ENCODE data around the gene TEX14. TPM values are rescaled to one million over a fixed set of nuclear protein-coding genes. Genes with fewer than 3 reads are reported as not detected.

TEX14 gene
- total RNA-seq, 1 experiment from 2014 or later, result 0.55 TPM

GRCh38 chr17:58648236-58648635 is 43.6 kb downstream of the TEX14 start:
- ChIA-PET CTCF (interaction anchor here (0.6 kb wide), 1 partner anchor 60 kb away, joined by 6 read pairs; no protein-coding TSS in a partner anchor), POLR2A (ENCODE audit: unreplicated experiment) (no interaction called here)
- no peaks in the 10 kb centered on the region; the same call in 1 of the 2 replicates for H3F3A ChIP-seq (ENCODE audit: insufficient read depth, low read depth)
- intact Hi-C loops (cut with micrococcal nuclease; ENCODE audit: unreplicated experiment), result no loop called here
- no peaks in the 10 kb centered on the region for H3K9me3 ChIP-seq (ENCODE audit: insufficient read depth, low read depth)
- BruUV-seq (replicated peaks), result no TSS peak
- H3K4me3 ChIP-seq, result no peak overlapping the region
- no peaks in the 10 kb centered on the region for H3K36me3 ChIP-seq (ENCODE audit: low read depth)
- no peak overlapping the region for H3K4me2 ChIP-seq
- H3K27ac ChIP-seq, result no peak overlapping the region
- no peak overlapping the region for H2AFZ ChIP-seq
- H3K9me2 ChIP-seq (ENCODE audit: insufficient read depth), result no peaks in the 10 kb centered on the region
- H4K20me1 ChIP-seq (ENCODE audit: insufficient read depth), result no peaks in the 10 kb centered on the region
- H3K79me2 ChIP-seq (ENCODE audit: low read depth), result no peaks in the 10 kb centered on the region
- no peaks in the 10 kb centered on the region for H3K27me3 ChIP-seq (ENCODE audit: insufficient read depth, low read depth)
- TF ChIP-seq CTCF (conservative IDR thresholded peaks at IDR 0.05) (no peak), EZH2 (IDR thresholded peaks at IDR 0.05; ENCODE audit: low read depth) (no peak)
- no peak for DNase-seq
- H3K4me1 ChIP-seq (replicated peaks; ENCODE audit: insufficient read depth), result peaks cover 4% of the 10 kb centered on the region

DNA sequence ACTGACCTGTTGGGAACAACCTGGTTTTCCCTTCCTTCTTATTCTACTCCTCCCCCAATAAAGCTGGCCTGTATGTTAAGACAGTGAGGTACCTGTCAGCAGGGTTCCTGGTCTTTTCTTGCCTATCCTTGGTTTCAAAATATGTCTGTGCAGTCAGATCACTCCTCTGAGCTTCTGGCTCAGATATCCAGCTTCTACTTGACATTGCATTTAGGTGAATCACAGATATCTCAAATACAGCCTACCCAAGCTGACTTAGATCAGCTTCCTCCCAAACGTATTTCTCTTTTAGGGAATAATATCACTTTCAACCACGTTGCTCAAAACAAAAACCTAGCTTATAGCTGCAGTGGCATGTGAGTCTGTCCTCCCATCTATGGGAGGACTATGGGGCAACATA is 48.7 kb downstream of the TEX14 start:
- H3K4me3 ChIP-seq, result no peak overlapping the region
- intact Hi-C loops (cut with micrococcal nuclease; ENCODE audit: unreplicated experiment), result no loop called here
- H3K27ac ChIP-seq, result peak overlapping the region; percentile 20
- H3K4me2 ChIP-seq, result peak overlapping the region; percentile 43
- POLR2A ChIA-PET (ENCODE audit: unreplicated experiment), result interaction anchor here (0.6 to 1.1 kb wide), 3 partner anchors 11 to 1545 kb away, joined by 3 to 9 read pairs (median 4); no protein-coding TSS in a partner anchor
- peaks cover 18% of the 10 kb centered on the region for H3K4me1 ChIP-seq (replicated peaks; ENCODE audit: insufficient read depth)
- BruUV-seq (replicated peaks), result no TSS peak
- DNase-seq, result peak in 1 of 2 experiments; percentile 86
- H3K79me2 ChIP-seq (ENCODE audit: low read depth), result no peaks in the 10 kb centered on the region
- no peaks in the 10 kb centered on the region for H3K36me3 ChIP-seq (ENCODE audit: low read depth)
- TF ChIP-seq EZH2 (IDR thresholded peaks at IDR 0.05; ENCODE audit: low read depth) (no peak), CTCF (conservative IDR thresholded peaks at IDR 0.05) (no peak)
- peaks cover 7% of the 10 kb centered on the region; the same call in 1 of the 2 replicates for H3F3A ChIP-seq (ENCODE audit: insufficient read depth, low read depth)
- H4K20me1 ChIP-seq (ENCODE audit: insufficient read depth), result no peaks in the 10 kb centered on the region
- no peak overlapping the region for H2AFZ ChIP-seq
- H3K9me3 ChIP-seq (ENCODE audit: insufficient read depth, low read depth), result no peaks in the 10 kb centered on the region
- no peaks in the 10 kb centered on the region for H3K27me3 ChIP-seq (ENCODE audit: insufficient read depth, low read depth)
- H3K9me2 ChIP-seq (ENCODE audit: insufficient read depth), result no peaks in the 10 kb centered on the region
- CTCF ChIA-PET, result no interaction called here

DNA sequence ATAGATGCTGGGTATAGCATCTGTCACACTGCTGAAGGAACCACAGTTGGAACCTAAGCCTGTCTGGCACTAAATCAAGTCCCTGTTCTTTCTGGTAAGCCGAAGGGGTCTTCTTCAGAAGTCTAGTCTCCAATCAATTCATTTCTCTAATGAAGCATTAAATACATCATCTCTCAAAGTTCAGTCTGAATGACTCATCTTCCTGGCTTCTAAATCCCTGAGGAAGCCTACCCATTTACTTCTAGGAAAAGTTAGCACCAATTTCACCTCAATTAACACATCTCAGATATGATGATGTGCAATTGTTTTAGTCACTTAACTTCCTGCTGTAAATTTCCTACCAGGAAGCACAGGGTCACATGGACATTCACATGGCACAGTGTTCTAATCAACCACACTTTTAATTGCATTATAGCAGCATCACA is 49.9 kb downstream of the TEX14 start:
- BruUV-seq (replicated peaks), result no TSS peak
- H3K4me2 ChIP-seq, result no peak overlapping the region
- H3K27me3 ChIP-seq (ENCODE audit: insufficient read depth, low read depth), result no peaks in the 10 kb centered on the region
- H3K27ac ChIP-seq, result no peak overlapping the region
- H3K9me2 ChIP-seq (ENCODE audit: insufficient read depth), result no peaks in the 10 kb centered on the region
- no peaks in the 10 kb centered on the region for H3K9me3 ChIP-seq (ENCODE audit: insufficient read depth, low read depth)
- no peaks in the 10 kb centered on the region for H3K79me2 ChIP-seq (ENCODE audit: low read depth)
- DNase-seq, result peak in 1 of 2 experiments; percentile 51
- H3K4me3 ChIP-seq, result no peak overlapping the region
- intact Hi-C loops (cut with micrococcal nuclease; ENCODE audit: unreplicated experiment), result no loop called here
- H3F3A ChIP-seq (ENCODE audit: insufficient read depth, low read depth), result peaks cover 7% of the 10 kb centered on the region; the same call in 1 of the 2 replicates
- peaks cover 18% of the 10 kb centered on the region for H3K4me1 ChIP-seq (replicated peaks; ENCODE audit: insufficient read depth)
- H3K36me3 ChIP-seq (ENCODE audit: low read depth), result no peaks in the 10 kb centered on the region
- no peak overlapping the region for H2AFZ ChIP-seq
- no peak for TF ChIP-seq CTCF (conservative IDR thresholded peaks at IDR 0.05)
- TF ChIP-seq EZH2 (IDR thresholded peaks at IDR 0.05; ENCODE audit: low read depth), result no peak
- ChIA-PET POLR2A (ENCODE audit: unreplicated experiment) (no interaction called here), CTCF (no interaction called here)
- H4K20me1 ChIP-seq (ENCODE audit: insufficient read depth), result no peaks in the 10 kb centered on the region

All from PC-9 (cell line).